GM18909 (cell line): ENCODE data around the gene CNGB1.
"Not testable (repeated sequence)": the region's sequence is repeated elsewhere in the genome, so short reads cannot be mapped to it uniquely, and the experiment has no call there.

Experiments used
- ATAC-seq: cut with Tn5 transposase; IDR thresholded peaks from one replicate; pipeline ENCODE4 v1.9.1; 2021; ENCODE audit warnings: mild to moderate bottlenecking; ENCODE audit not compliant: unreplicated experiment, poor library complexity

CNGB1 gene

GRCh38 chr16:57914244-57915173 is 56.4 kb downstream of the CNGB1 start:
- ATAC-seq, result no peak

- no peak for ATAC-seq
These were observed 58.2 kb downstream of the CNGB1 start for GRCh38 chr16:57912529-57913260.

DNA sequence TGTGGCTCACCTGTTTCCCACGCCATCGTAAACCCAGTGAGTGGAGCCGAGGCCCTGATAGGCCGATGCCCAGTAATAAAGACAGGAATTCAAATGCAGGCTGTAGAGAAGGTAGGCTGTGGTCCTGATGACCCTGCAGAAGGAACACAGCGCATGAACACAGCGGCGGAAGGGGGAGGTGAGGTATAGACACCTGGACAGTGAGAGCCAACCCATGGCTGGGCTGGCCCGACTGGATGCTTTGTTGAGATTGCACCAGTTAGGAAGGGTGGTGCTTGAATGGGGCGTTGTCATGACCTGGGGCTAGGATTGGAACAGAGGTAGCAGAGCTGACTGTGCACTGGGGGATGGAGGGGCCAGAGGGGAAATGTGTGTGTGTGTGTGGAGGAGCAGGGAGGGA is 59.2 kb downstream of the CNGB1 start:
- no peak for ATAC-seq

- no peak for ATAC-seq
These were observed 60.2 kb downstream of the CNGB1 start for GRCh38 chr16:57910696-57911095.

DNA sequence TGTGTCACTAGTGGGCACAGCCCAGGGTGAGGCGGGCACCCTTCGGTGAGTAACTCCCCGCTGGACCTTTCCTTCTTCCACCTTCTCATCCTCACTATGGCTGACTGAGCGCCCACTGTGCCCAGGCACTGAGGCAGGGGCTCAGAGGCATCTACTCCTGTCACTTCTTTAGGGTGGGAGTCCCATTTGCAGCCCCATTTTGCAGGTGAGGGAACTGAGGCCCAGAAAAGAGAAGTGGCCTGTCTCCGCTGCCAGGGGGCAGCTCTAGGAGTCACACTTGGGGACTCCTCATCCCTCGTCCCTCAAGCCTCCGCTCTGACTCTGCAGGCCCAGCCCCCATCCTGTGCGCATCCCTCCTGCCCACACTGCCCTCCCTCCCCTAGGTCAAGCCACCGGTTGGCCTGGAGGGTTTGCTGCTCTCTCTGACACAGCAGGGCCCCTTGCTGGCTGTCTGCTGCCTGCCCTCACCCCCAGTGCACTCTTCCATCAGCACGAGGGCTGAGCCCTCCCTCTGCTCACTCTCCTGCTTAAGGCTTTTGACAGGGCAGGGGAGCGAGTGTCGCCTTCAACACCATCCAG is 62.4 kb downstream of the CNGB1 start:
- ATAC-seq, result no peak

GRCh38 chr16:57906382-57907316 is 64.3 kb downstream of the CNGB1 start:
- no peak for ATAC-seq

GRCh38 chr16:57904101-57904500 is 66.8 kb downstream of the CNGB1 start:
- ATAC-seq, result no peak

- no peak for ATAC-seq
These were observed 67.3 kb downstream of the CNGB1 start for GRCh38 chr16:57903656-57904055.

DNA sequence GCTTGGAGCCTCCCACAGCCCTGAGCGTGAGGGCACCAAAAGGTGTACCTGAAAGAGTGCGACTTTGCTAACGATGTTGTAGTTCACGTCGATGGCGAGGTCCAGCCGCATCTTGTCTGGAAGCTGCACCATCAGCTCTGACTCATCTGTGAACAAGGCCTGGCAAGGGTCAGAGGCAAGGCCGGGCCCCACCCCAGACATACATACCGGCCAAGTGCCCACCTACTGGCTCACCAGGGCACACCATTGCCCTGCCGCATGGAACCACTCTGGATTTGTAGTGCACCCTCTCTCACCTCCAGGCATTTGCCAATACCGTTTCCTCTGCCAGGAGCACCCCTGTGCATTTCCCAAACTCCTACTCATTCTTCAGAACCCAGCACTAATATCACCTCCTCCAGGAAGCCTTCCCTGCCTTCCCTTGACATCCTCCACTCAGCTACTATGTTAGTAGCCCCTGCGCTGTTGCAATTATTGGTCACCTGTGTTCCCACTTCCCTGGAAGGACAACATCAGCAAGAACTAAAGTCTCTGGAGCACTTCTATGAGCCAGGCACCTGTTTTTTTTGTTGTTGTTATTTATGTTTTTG is 69.4 kb downstream of the CNGB1 start:
- ATAC-seq, result no peak

DNA sequence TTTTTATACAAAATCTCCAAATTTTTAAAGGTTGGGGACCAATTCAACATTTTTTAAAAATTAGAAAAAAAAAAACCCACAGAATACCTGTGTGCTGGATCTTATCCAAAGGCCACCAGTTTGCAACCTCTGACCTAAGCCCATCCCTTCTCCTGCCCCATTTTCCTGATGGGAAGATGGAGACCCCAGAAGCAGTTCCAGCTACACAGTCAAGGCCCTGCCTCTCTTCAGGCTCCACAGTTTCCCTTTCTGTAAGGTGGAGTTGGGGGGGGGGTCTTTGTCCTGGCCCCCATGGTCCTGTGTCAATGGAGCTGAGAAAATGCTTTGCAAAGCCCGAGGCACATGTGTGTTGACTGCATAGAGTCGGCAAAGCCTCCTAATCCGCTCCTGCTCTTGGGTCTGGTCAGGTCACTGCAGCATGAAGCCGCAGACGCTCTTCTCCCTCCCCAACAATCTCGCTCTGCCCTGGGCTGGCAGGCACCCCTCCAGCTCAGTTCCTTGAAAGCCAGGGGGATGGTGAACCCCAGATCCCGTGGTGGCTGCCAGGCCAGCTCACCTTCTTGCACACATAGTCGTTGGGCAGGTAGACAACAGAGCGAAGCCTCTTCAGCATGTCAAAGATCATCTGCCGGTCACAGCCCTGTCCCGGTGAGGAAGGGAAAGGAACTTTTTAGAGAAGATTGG is 70.0 kb downstream of the CNGB1 start:
- no peak for ATAC-seq

DNA sequence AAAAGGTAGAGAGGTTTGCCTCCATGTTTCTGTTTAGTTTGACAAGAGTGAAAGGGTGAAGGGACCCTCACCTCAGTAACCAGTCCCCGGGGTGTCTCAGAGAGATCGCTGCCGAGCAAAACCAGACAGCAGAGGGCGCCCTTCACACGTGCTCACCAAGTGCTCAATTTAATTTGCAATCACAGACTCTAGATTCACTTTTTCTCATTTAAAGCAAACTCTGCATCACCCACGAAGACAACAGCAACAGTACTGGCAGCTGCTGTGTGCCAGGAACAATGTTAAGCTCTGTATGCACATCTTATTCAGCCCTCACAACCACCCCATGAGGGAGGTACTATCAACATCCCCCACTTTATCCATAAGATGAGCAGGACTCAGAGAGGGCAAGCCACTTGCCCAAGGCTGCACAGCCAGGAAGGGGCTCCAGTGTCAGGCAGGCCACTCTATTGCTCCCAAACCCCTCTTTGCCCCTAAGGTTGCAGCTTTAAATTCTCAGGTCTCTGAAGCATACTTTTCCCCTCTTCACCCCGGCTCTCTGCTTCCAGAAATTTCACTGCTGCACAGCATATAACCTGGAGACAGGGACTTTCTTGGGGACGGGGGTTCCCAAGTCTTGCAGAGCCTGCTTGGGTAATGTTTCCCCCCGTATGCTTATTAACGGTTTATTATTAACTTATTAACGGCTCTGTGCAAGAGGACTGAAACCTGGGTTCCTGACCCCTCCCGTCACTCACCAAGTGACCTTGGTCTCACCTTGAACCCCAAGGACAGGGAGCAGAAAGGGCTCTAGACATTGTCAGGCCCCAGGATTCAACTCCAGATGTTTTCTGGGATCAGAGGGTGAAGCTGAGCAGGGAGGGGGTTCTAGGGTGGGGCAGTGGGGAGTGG is 70.9 kb downstream of the CNGB1 start:
- ATAC-seq, result no peak

GRCh38 chr16:57898961-57899360 is 72.0 kb downstream of the CNGB1 start:
- ATAC-seq, result no peak

DNA sequence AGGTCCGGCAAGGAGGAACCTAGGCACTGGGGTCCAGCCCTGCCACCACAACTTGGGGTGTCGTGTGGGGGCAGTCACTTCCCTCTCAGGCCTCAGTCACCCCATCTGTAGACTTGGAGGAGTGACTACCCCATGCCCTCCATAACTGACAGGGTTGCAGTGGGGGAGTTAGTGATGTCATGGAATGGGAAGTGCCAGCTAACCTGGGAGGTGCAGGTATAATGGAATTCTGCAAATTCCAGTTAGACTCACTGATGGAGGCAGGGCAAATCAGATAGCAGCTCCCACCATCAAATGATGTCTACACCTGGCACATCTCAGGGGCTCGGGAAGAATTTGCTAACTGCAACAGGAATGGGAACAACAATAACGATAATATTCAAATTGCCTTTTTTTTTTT is 72.9 kb downstream of the CNGB1 start:
- no peak for ATAC-seq

DNA sequence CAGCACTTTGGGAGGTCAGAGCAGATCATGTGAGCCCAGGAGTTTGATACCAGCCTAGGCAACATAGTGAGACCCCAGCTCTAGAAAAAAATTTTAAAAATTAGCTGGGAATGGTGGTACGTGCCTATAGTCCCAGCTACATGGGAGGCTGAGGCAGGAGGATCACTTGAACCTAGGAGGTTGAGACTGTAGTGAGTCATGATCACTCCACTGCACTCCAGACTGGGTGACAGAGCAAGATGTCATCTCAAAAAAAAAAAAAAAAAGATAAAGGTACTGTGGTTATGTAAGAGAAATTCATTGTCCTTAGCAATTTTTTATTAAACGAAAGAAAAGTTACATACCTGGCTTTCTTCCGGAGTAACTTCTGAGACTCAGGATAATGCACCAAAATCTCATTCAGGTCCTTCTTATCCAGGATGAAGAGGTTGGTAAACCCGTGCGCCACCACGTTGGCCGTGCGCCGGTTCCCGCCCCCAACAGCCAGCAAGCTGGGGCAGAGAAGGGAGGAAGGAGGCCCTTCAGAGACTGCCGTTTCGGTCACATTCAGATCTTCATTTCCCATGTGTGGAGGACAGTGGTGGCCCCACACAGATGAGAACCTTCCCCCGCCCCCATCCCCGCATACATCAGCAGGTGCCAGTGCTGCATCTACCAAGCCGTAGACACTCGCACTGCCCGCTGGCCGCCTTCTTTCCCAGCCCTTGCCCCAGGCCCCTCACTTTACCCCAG is 73.7 kb downstream of the CNGB1 start:
- no peak for ATAC-seq

DNA sequence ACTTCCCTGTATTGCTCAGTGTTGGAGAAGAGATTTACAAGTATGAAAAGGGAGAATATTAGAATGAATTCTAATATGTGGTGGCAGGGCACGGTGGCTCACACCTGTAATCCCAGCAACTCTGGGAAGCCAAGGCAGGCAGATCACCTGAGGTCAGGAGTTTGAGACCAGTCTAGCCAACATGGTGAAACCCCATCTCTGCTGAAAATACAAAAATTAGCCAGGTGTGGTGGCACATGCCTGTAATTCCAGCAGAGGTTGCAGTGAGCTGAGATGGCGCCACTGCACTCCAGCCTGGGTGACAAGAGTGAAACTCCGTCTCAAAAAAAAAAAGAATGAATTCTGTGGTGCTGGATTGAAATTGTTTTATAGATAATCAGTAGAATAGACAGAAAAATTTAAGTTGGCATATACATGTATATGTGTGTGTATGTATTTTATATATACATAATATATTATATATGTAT is 75.8 kb downstream of the CNGB1 start:
- not testable (repeated sequence) for ATAC-seq

- no peak for ATAC-seq
These were observed 76.4 kb downstream of the CNGB1 start for GRCh38 chr16:57894390-57895080.
